ENCODE data around the gene HPSE2.
"Not testable (repeated sequence)": the region's sequence is repeated elsewhere in the genome, so short reads cannot be mapped to it uniquely, and the experiment has no call there.

HPSE2 gene

DNA sequence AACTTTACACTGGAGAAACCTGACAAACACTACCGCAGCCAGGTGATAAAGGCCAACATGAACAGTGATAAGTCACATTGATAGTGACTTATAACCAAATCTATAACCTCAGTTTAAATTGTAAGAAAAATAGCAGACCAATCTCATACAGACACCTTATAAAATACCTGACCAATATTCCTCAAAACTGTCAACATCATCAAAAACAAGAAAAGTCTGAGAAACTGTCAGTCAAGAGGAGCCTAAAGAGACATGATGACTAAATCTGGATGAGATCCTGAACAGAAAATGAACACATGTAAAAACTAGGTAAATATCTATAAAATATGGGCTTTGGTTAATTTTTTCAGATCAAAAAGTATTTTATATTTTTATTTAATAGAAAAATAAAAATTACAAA is 233.3 kb downstream of the HPSE2 start:
- DNase-seq: no peak

DNA sequence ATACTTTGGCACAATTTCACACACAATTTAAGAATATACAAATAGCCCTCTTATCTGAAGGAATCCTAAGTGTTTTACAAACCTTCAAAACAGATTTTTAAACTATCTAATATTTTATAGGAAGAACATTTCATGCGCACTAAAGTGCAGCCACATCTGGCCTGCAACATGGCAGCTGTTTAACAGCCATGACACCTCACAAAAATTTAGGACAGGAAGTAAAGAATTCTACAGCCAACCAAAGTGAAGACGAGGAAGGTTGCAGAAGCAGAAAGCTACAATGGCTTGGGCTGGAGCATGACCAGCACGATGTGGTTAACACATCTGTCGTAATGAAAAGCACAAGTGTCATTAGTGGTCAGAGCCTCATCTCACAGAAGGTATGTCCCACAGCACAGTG is 238.1 kb downstream of the HPSE2 start:
- no peak for DNase-seq

DNA sequence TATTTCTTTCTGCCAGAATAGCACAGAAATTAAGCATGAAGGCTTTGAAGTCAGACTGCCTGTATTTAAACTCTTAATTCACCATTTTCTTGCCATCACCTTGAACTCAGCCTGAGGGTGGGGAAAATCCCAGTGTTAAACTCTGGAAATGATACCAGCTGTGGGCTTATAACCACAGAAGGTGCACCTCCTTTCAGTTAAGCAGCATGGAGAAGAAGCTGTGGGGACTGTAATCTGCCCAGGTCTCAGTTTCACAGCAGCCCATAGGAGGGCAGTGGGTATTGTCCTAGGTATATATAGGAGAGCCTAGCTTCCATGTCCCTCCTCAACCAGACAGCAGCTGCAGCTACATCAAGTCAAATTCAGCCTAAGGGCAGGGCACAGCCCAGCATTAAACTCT is 241.6 kb downstream of the HPSE2 start:
- DNase-seq: no peak

DNA sequence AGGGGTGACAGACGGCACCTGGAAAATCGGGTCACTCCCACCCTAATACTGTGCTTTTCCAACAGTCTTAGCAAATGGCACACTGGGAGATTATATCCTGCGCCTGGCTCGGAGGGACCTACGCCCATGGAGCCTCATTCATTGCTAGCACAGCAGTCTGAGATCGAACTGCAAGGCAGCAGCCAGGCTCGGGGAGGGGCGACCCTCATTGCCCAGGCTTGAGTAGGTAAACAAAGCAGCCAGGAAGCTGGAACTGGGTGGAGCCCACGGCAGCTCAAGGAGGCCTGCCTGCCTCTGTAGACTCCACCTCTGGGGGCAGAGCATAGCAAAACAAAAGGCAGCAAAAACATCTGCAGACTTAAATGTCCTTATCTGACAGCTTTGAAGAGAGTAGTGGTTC is 251.9 kb downstream of the HPSE2 start:
- not testable (repeated sequence) for DNase-seq

DNA sequence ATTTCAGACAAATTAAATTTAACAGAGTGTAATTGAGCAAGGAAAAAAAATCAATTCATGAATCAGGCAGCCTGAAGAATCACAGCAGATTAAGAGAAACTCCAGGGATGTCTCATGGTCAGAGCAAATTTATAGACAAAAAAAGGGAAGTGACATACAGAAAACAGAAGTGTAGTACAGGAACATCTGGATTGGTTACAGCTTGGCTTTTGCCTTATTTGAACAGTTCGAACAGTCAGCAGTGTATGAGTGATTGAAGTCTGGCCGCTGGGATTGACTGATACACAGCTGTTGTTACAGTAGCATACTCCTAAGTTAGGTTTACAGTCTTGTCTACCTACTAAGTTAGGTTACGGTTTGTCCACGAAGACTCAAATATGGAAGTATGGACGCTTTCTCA is 255.3 kb downstream of the HPSE2 start:
- no peak for DNase-seq

DNA sequence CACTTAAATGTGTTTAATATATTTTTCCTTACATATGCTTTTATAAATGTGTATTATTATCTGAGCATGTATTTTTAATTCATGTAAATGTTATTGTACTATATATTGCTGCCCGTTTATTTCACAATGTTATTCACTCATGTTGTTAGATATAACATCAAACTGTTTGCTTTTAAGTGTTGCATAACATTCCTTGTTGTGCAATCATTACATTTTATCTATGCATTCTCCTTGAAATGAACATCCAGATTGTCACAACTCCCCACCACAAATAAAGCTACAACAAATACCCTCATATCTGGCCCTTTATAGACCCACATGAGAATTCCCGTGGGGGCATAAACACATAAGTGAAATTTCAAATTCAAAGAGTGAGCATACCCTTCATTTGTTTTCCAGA is 264.2 kb downstream of the HPSE2 start:
- no peak for DNase-seq

DNA sequence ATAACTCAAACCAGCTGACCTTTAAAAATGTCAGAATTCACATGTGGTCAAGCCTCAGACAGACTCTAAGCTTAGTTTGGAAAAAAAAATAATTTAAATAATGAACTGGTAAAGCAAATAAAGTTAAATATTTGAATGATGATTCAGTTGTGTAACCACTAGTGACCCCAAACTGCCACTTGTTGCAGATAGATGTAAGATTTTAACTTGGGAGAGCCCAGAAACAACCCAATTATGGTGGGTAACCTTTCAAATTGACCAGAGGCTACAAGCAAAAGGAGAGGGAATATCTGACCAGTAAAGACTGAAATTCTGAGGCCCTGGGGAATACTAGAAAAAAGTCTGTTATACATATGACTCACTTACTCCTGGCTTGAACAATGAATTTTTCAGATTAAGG is 268.1 kb downstream of the HPSE2 start:
- DNase-seq: no peak

DNA sequence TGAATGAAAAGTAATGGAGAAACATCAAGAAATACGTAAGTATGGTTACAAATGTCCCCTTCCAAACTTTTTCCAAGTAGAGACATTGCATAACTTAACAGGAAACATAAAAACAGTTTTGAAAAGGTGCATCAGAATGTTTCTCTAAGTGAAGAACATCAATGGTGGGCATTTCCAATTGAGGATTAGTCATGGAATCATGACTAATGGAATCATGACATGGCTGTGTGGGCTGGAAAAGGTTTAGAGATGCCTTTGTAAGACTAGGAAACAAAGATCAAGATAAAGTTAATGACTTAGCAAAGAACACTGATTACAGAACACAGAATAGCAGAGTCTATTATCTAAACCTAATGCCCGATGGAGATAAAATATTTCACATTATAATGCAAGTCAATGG is 272.0 kb downstream of the HPSE2 start:
- no peak for DNase-seq

DNA sequence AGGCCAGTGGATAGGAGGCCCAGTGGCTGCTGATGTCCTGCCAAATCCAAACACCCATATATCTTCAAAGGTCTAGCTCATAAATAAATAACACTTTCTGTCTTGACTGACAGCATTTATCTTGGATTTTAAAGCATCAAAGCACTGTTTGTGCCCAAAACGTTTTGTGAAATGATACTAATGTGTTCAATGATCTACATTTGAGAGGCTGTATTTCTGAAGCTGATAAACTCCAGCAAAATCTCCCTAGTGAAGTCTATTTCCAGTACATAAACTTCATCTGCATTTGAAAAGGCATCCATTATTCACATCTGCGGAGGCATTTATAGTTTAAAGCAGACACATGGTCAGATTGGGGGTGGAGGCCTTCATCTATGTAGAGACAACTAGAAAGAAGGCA is 276.3 kb downstream of the HPSE2 start:
- DNase-seq: no peak

DNA sequence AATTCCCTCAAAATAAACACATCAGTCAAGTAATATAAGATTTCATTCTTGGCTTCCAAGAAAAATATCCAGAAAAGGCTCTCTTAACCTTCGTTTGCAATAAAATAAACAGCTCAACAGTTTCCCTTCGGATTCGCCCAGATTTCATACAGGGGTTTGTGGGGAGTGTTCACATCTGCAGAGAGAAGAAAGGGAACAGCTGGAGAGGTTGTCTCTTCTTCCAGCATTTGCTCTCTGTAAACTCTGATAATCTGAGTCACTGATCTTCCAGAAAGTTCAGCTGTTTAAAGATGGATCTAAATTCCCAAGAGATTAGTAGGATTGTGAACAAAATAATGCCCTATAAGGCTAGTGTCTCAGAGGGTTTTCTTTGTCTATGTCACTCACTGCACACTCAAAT is 277.9 kb downstream of the HPSE2 start:
- DNase-seq: no peak

DNA sequence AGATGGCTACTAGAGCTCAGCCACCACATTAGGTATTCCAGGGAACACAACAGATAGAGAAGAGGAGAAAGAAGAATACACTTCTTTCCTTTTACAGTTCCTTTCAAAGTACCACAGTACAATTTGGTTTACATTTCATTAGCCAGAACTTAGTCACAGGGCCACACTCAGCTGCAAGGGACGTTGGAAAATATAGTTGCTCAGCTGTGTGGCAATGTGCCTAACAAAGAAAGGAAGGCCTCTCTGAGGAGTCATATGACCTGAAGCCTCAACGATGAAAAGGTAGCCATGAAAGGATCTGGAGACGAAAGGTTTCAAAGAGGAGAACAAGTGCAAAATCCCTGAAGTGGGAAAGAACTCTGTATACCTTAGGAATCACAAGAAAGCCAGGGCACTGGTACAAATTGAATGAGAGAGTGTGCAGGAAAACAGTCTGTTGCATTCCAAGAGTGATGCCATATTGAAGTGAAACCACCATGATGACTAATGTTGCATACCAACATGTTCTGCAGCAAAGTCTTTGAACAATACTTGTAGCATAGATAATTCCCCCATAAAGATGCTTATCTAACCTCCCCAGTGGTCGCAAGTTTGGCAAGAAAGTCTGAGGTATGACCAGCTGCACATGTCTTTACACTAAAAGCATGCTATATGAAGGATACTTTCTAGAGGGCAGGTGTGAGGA is 278.9 kb downstream of the HPSE2 start:
- no peak for DNase-seq

DNA sequence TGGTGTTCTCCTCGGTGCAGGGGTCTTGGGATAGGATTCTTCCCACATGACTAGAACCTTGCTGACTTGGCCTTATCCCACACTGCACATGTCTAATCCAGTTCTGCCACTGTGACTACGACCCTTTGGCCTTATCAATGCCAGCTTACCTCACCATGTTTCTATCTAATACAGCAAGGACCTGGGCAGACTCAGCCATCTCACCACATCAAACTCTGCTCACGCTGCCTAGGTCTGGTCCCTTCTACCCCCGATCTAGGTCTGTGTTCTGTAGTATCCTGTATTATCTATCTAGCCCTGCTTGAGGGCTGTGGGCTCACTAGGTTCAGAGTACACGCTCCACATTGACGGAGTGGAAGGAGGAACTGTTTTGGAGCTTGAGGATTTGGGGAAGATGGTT is 282.4 kb downstream of the HPSE2 start:
- DNase-seq: no peak

DNA sequence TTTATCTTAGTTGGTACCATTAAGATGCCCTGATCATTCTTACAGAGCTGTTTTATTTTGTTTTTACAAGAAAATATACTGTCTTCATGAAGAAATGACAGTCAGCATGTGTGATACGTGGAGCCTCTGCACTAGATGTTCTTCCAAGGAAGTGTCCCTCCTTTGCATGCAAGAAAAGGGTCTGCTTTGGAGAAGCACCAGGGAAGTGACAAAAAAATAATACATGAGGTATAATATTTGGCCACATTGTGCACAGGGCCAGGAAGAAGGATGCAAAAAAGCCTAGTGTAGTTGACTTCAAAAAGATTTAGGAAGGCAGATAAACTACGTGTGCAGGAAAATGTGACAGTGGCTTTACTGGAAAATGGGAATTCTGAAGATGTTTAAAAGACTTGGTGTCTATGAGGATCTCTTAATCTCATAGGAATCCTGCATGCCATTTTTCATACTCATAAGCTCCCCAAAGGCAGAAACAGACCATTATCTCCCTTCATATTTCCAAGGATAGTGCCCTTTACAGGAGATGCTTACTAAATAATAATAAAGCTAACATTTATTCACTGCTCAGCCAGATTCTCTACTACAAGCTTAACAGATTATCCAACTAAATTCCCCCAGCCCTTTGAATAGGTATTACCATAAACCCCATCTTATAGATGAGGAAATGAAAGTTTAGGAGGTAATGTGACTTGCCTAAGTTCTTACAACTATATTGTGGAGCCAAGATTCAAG is 284.2 kb downstream of the HPSE2 start:
- no peak for DNase-seq

DNA sequence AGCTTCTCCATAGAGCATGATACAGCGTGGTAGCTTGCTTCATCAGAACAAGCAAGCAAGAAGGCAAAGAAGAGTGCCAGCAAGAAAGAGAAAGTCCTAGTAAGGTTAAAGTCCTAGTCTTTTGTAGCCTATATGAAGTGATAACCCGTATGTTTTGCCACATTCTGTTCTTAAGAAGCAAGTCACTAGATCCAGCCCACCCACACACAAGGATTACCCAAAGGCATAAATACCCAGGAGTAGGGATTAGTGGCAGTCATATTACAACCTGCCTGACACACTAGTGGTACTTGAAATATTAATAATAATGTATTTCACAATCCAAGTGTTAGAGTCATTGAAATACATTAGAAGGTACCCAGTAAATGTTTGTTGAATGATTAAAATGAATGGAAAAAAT is 285.5 kb downstream of the HPSE2 start:
- DNase-seq: no peak

DNA sequence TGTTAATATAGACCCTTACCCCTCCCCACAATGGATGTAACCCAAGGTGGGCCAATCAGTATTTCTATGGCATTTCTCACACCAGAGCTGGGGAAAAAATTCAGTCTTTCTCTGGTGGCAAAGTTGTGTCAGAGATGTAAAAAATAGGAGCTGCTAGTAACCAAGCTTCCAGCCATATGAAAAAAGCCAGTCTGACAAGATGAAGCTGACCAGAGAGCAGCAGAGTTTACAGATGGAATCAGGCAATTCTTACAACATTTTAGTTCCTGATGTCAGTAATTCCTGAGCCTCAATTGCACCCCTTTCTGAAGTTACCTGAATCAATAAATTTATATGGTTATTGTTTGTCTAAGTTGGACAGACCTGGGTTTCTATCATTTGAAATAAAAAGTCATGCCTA is 286.3 kb downstream of the HPSE2 start:
- no peak for DNase-seq

DNA sequence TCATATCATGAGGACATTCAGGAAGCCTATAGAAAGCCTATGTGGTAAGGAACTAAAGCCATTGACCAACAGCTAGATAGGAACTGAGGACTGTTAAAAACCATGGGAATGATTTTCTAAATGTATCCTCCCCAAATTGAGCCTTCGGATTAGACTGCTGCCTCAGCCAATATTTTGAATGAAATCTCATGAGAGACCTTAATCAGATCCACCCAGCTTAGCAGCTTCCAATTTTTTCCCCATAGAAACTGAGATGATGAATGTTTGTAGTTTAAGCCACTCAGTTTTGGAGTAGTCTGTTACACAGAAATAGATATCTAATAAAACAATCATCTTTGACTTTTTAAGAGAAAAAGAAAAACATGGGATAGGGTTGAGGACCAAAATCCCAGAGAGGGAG is 292.0 kb downstream of the HPSE2 start:
- DNase-seq: no peak

DNA sequence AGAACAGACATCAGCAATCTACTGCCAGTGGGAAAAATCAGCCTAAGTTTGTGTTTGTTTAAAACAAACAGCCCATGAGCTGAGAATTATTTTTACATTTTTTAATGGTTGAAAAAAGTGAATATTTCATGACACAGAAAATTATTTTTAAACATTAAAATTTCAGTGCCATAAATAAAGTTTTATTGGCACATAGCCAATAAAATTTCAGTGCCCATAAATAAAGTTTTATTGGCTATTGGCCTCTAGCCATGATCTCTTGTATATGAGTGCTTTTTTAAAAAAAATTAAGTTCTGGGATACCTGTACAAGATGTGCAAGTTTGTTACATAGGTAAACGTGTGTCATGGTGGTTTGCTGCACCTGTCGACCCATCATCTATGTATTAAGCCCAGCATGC is 305.9 kb downstream of the HPSE2 start:
- no peak for DNase-seq

DNA sequence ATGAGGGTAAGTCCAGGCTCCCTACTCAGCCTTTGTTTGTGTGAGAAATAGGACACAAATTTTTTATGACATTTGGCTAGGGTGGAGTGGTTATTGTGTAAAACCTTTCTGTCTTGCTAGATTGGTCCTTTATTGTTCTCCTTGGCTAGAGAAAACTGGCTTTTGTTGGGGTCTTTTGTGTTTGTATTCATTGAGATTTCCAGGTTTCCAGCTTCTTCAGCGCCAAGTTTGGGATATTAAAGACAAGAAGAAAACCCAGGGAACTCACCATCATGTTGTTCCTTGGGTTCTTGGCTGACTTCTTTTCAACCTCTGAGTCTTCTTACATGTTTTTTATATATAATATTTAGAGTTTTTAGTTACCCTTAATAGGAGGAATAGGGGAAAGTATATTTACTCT is 310.0 kb downstream of the HPSE2 start:
- peak; percentile 8 for DNase-seq

DNA sequence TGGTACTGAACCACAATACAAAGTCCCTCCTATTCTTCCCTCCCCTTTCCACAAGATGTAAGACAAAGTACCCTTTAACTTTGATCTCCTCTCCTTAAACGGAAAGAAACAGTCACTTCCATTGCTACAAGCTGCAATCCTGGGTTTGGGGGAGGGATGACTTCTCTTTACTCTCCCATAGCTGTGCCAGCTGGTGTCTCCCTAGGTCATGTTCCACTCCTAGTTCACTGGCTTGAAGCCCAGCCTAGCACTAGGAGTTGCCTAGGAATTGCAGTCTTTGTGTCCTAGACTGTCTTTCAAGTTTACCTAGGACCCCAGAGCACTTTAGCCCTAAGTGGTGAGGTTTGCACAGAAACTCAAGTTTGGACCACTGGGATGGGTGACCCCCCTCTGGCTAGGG is 311.1 kb downstream of the HPSE2 start:
- no peak for DNase-seq

DNA sequence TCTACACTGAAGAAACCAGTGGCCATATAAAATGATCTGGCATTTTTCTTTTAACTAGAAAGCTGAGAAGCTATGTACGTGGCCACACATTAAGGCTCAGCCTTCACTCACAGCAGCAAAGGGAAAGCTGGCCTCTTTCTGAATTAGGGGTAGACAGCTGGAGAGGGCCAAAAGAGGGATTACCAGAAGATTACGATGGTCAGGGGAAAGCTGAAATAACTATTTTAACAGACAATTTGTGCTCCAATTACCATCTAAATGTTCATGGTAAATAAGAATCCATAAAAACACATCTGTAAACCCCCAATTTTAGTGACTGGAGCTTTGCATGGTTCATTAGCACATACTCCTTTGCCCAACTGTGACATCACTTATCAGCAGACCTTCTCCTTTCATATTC is 314.3 kb downstream of the HPSE2 start:
- DNase-seq: peak; percentile 54

DNA sequence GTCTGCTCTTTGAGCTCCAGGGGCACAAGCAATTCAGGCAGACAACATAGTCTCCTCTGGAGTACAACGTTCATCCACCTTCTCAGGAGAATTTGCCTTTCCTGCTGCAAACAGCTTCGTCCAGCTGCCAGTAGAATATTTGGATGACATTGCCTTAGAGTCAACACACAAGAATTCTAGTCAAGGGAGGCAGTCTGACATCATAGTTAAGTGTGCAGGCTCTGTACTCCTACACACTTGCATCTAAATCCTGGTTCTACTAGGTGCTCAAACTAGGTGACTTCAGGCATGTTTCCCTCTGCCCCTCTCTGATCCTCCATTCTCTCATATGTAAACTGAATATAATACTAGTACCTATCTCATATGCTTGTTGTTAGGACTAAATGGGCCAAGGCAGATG is 314.8 kb downstream of the HPSE2 start:
- peak; percentile 15 for DNase-seq

DNA sequence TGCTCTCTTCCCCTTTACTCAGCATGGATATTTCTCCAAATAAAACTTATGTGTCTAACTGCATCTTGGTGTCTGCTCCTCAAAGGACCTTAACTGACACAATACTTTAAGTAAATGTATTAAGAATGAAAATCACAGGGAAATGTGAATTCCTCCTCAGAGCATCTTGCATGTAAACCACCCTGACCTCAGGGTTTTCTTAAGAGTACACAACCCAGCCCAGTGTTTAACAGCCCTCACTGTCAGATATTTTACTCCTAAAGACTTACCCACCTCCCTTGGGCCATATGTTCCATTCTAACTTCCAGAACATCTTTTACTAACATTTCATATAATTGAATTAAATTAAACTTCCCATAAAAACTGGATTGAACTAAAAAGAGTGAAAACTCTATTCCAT is 315.3 kb downstream of the HPSE2 start:
- DNase-seq: no peak

DNA sequence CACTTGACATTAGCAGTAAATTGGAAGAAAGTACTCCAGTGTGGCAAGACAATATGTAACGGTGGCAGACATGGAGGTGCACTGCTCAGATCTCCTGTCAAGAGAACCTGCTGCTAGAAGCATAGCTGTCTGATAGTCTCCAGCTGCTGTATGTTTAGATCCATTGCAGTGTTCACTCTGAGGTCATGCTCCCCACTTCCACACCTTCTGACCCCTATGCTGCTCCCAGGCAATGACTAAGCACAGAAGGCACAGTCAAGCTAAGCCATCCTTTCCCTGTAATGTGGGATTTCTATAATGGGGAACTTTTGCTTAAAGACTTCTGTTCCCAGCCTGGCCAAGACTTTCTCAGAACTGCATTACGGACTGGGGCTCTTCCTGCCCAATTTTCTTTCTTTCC is 315.8 kb downstream of the HPSE2 start:
- DNase-seq: peak; percentile 7

DNA sequence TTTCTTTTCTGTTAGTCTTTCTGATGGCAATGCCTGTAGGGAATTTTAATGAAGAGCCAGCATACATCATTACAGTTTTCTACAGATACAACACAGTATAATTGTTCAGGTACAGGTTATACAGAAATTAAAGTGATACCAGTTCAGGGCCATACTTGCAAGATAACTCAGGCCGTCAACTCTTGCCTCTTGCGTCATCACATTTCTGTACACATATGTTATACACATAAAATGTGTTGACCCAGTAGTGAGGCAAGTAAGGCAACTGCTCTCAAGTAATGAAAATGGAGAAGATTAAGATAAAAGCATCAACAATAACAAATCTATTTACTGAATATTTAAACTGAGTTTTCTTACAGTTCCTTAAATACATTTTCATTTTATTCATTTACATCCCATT is 317.8 kb downstream of the HPSE2 start:
- DNase-seq: no peak

DNA sequence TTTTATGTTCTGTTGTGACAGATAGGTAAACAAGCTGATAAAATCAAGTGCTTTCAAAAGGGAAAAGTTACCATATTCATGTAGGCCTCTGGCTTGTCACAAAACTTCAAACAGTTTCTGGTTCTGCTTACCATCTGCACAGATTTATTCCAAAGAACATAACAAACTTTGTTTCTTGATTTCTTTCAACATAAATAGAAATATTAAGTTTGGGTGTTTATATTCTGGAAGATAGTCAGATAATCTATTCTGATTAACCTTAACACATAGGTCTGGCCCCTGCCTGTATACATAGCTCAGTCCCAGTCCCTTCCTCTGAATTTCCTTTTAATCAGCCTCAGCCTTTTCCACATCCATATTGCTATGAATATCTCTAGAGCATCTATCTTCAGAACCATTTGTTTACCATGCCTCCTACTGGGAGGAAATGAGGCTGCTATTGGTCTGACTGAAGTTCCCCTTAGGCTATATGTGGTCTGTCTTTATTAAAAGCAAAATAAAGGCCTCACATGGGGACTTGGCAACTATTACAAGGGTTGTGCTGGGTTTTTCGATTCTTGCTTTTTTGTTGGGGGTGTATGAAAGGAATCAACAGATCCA is 319.0 kb downstream of the HPSE2 start:
- DNase-seq: peak; percentile 34
